ENCODE results near the gene NOB1. TPM values are rescaled to one million over a fixed set of nuclear protein-coding genes. Genes with fewer than 3 reads are reported as not detected.

NOB1 gene
- total and polyA plus RNA-seq, 9 of the 15 experiments (the other 6 are each of a cell fraction or from before 2014, with no cell fraction given): 42.4 to 148 (median 116) TPM

GRCh38 chr16:69721441-69721957 lies 33.2 kb downstream of the NOB1 start (continued):
- TF ChIP-seq GTF3C2 (IDR thresholded peaks at IDR 0.05; ENCODE audit: borderline replicate concordance, extremely low read depth, insufficient read length) (no peak), TAF15 (IDR thresholded peaks at IDR 0.05; ENCODE audit: low read depth, low read length) (no peak), ATF7 (IDR thresholded peaks at IDR 0.05) (0 out of 2 replicates have a peak, but pooled peaks have one; percentile 8), RREB1 (CRISPR knock-in tag; IDR thresholded peaks at IDR 0.05) (no peak), POLR2G (IDR thresholded peaks at IDR 0.05; ENCODE audit: low read depth, low read length) (no peak), KLF16 (IDR thresholded peaks at IDR 0.05) (no peak), PHB2 (IDR thresholded peaks at IDR 0.05; ENCODE audit: low read depth) (no peak)

Measured in K562 (cell line).